GM21619 (cell line): ENCODE measurements around the gene GBA2.
A peak's percentile ranks its signal among the peaks of the same experiment; 100 is the strongest.

Experiments used
- ATAC-seq: cut with Tn5 transposase; IDR thresholded peaks from one replicate; pipeline ENCODE4 v1.9.1; 2021; ENCODE audit not compliant: unreplicated experiment

GBA2 gene

DNA sequence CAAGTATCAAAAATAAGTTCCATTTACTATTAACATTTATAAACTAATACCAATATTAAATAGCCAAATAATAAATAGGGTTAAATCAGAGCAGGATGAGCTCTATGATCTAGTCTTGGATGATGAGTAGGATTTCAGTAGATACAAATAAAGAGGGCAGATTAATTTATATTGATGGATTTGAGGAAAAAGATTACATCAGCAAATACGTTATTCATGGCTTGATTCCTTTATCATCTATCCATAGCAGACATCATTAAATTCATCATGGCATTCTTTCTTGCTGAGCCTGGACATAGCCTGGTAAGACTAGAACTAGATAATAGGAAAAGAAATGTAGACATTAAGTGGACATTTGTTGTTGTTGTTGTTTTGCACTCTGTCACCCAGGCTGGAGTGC is 18.4 kb upstream of the GBA2 start:
- ATAC-seq: no peak

DNA sequence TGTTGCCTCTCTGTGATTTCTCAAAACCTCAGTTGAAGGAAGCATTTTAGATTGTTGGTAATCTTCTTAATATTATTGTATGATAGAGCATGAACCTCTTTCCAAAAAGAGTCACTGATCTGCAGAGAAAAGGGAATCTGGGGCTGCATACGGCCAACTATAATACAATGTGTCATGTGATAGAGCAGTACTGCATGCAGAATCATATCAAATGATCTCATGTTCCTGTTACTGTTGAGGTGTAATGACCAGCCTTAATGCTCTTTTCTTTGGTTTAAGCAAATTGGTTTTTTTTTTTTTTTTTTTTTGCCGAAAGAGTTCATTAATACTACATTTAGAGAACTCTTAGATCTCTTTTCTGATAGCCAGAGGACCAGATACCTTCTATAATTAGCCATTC is 18.0 kb upstream of the GBA2 start:
- no peak for ATAC-seq

- no peak for ATAC-seq
These were observed 14.8 kb upstream of the GBA2 start for GRCh38 chr9:35763803-35764202.

DNA sequence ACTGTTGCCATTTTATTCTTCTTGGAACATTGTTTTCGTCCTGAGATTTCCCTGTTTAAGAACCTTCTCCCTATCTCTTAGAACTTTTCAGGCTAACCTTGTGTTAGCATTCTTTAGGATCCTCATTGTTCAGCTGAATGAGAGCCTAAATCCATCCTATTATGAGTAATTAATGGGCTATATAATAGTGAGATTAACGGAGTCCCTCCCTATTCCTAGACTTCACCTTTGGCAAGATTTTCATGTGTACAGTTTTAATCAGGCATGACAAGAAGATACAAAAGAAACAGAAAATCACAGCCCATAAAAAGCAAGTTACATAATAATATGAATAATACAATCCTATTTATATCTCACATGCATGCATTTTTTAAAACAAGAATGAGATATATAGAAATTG is 14.2 kb upstream of the GBA2 start:
- no peak for ATAC-seq

- no peak for ATAC-seq
These were observed 11.6 kb upstream of the GBA2 start for GRCh38 chr9:35760651-35761050.

- no peak for ATAC-seq
These were observed 10.8 kb upstream of the GBA2 start for GRCh38 chr9:35759795-35760194.

GRCh38 chr9:35758475-35759050 is 9.5 kb upstream of the GBA2 start:
- no peak for ATAC-seq

- no peak for ATAC-seq
These were observed 8.9 kb upstream of the GBA2 start for GRCh38 chr9:35757892-35758275.

- peak; percentile 49 for ATAC-seq
These were observed 8.3 kb upstream of the GBA2 start for GRCh38 chr9:35757226-35757891.

- peak; percentile 59 for ATAC-seq
These were observed 7.5 kb upstream of the GBA2 start for GRCh38 chr9:35756275-35757225.

GRCh38 chr9:35755071-35755470 is 6.0 kb upstream of the GBA2 start:
- no peak for ATAC-seq

DNA sequence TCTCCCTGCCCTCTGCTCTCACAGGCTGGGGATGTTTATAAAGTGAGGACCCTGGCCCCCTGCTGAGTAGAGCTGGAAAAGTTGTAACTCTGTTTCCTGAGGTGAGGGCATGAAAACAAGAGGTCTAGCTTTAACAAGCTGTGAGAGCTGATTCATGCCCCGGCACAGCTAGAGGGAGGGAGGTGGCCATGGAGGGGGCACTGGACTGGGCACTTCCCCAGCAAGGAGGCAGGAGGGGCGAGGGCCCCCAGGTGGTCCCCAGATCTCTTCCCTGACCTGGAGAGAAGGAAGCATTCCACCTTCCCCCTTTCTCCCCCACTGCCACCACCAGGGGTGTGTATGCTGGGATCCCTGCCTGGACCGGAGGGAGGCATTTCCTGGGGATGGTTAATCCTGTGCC is 5.2 kb upstream of the GBA2 start, which contains the start of gene MSMP:
Gene MSMP, minus strand, starts transcription at position 13 of the 400 bp plus-strand sequence. CDS start 147 bp downstream, outside the sequence.
- no peak for ATAC-seq

GRCh38 chr9:35753466-35753865 is 4.4 kb upstream of the GBA2 start:
- ATAC-seq: no peak

DNA sequence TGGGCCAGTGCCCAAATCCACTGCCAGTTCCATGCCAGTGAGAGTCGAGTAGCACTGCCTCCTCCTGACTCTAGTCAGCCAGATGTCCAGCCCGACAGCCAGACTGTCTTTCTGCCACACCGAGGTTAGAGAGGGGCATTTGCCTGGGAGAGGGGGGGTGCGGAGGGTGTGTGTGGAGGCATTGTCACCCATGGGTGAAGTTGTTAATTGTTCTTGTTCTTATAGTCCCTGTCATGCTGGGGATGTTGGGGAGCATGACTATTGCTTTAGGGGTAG is 1.2 kb upstream of the GBA2 start:
- ATAC-seq: no peak

GRCh38 chr9:35749515-35750255 is 657 bp upstream of the GBA2 start:
- peak; percentile 31 for ATAC-seq

DNA sequence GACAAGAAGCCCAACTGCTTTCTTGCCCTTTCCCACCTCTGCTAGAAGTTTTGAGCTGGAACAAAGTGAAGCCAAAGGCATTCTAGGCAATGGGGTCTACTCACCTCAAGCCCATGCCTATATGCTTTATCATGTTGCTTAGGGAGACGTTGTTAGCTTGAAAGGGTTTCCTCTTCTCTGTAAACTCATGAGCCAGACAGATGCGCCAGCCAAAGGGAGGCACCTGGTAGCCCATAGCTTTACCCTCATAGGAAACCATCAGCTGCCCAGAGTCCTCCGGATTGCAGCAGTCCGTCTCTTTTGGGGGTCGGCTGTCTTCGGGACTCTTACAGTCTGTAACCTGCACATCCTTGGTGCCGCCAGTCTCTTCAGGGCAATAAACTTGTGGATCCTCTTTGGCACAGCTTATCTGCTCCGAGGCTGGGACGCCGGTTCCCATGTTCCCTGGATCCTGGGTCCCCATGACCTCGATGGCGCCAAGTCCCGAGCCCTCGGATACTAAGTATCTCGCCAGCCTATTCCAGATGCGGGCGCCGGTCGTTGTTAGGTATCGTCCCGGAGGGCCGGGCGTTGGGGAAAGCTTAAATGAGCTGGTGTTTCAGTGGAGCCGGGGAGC is 678 bp downstream of the GBA2 start:
- no peak for ATAC-seq

- ATAC-seq: no peak
These were observed 2.4 kb downstream of the GBA2 start for GRCh38 chr9:35746583-35746982.

DNA sequence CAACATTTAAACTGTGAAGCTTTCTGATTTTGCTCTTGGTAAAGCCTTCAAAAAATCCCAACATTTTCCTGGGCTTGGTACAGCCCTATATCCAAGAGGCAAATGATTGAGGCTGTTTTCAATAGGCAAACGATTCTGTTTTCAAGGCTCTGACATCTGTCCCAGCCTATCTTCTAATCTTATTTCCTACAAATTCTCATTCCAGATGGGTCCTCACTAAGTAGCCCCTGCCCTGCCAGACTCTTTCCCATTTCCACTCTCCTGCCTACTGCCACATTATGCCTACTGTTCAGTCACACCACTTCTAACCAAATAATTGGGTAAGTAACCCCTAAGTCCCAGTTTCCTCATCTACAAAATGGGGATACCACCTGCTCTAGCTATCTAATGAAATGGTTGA is 3.5 kb downstream of the GBA2 start:
- ATAC-seq: no peak

DNA sequence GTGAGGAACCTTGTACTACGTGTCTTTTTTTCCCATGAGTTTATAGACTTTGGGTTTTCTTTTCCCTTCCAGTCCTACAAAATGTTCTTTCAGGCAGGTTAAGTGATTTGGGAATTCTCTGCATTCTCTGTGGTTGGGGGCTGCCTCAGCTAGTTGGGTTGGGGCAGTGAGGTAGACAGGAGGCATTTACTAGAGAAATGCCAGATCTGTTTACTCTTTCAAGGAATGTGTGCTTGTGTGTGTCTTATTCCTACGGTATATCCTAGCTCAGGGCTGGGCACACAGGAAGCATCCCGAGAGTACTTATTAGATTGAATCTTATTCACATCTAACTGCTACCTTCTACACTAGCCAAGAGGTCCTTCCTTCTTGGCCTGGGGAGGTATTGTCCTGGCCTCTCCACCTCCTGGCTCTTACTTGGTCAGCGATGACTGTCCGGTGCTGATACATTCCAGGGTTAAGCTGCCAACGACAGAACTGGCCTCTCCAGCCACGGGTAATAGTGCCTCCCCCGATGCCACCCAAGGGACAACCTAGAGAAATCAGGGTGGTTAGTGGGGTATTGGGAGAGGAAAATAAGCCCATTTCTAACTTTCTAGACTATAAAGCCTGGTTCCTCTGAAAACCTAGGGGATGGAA is 5.0 kb downstream of the GBA2 start:
- no peak for ATAC-seq

- ATAC-seq: no peak
These were observed 5.6 kb downstream of the GBA2 start for GRCh38 chr9:35743452-35743851.

- ATAC-seq: no peak
These were observed 7.3 kb downstream of the GBA2 start for GRCh38 chr9:35741740-35742139.
